Sigmoid colon (tissue), 7 donors: ENCODE data around the gene LCN2. TPM values are rescaled to one million over a fixed set of nuclear protein-coding genes. Genes with fewer than 3 reads are reported as not detected.
"Not testable (repeated sequence)": the region's sequence is repeated elsewhere in the genome, so short reads cannot be mapped to it uniquely, and the experiment has no call there.

Source experiments
- DNase-seq: peaks from one replicate; pipeline ENCODE4 v3.0.0-alpha.2; 2019
- H3K27ac ChIP-seq, 4 donors: fragments of 200-600 bp; sonication (generic); one replicate each; pipeline ENCODE4 v1.5.1; 2016 to 2019; ENCODE audit warnings: mild to moderate bottlenecking in 1 of 4
- H3K27me3 ChIP-seq, 3 donors: fragments of 200-600 bp; sonication (generic); one replicate each; pipeline ENCODE4 v1.5.1; 2019; ENCODE audit warnings: mild to moderate bottlenecking in 1 of 3
- H3K36me3 ChIP-seq, 4 donors: fragments of 200-600 bp; sonication (generic); one replicate each; pipeline ENCODE4 v1.5.1; 2016 to 2019
- H3K4me1 ChIP-seq, 4 donors: fragments of 200-600 bp; sonication (generic); one replicate each; pipeline ENCODE4 v1.5.1; 2017 to 2019
- H3K4me3 ChIP-seq, 4 donors: fragments of 200-600 bp; sonication (generic); one replicate each; pipeline ENCODE4 v1.5.1; 2017 to 2019; ENCODE audit warnings: mild to moderate bottlenecking in 2 of 4, moderate library complexity in 1 of 4
- H3K9me3 ChIP-seq, 4 donors: fragments of 200-600 bp in 3 of 4; sonication (generic) in 3 of 4; one replicate each; pipeline versions ENCODE4 v1.5.1 to v1.6.1; 2013 to 2019
- EP300 ChIP-seq, 4 donors: sonication (generic); formaldehyde crosslinking; IDR thresholded peaks; one replicate each; pipeline ENCODE4 v1.6.1; 2017; ENCODE audit warnings: antibody characterized with exemption in 4 of 4
- POLR2A ChIP-seq, 2 donors: fragments of 450-650 bp; IDR thresholded peaks; one replicate each; pipeline ENCODE4 v1.6.1; 2016; ENCODE audit warnings: antibody characterized with exemption in 2 of 2, mild to moderate bottlenecking in 2 of 2, moderate library complexity in 2 of 2
- POLR2AphosphoS5 ChIP-seq, 4 donors: sonication (generic); formaldehyde crosslinking; IDR thresholded peaks; one replicate each; pipeline ENCODE4 v1.6.1; 2017; ENCODE audit warnings: antibody characterized with exemption in 4 of 4
- WGBS, 2 donors: extraction: QIAGEN DNeasy Blood & Tissue Kit; methylation state at CpG; one replicate each; pipeline ENCODE4 v1.1.7; 2013; 5-methylcytosine and 5-hydroxymethylcytosine counted together
- intact Hi-C: fragments of 100-400 bp; cut with DNase I; formaldehyde crosslinking; loops from one replicate; pipeline ENCODE4 v1.15.1; 2023
- polyA plus RNA-seq, 3 donors: library from polyadenylated mRNA; stranded (reverse); fragments of 200-250 nt; gene quantifications; one replicate each; pipeline ENCODE4 v1.2.3, GENCODE V29; 2013
- total RNA-seq, 4 donors: library from RNA; depleted of rRNA; stranded (reverse); fragments of >200 nt; gene quantifications; one replicate each; pipeline ENCODE4 v1.1.0, GENCODE V29; 2016
- TF ChIP-seq, protein P1 (sequence below), 4 experiments: fragments of 450-650 bp in 3 of 4; fragments of 200-600 bp in 1 of 4; IDR thresholded peaks; one replicate each; pipeline ENCODE4 v1.5.1; 2016 to 2019; ENCODE audit warnings: antibody characterized with exemption in 4 of 4, mild to moderate bottlenecking in 3 of 4, moderate library complexity in 2 of 4
- donor health status: healthy with polysubstance abuse.
- donor health status: Bipolar disorder and iron deficiency.
- donor health status: healthy.

Gene LCN2
- total and polyA plus RNA-seq, 7 donors: 9.6 to 1,818 (median 79.8) TPM; not detected in 4

DNA sequence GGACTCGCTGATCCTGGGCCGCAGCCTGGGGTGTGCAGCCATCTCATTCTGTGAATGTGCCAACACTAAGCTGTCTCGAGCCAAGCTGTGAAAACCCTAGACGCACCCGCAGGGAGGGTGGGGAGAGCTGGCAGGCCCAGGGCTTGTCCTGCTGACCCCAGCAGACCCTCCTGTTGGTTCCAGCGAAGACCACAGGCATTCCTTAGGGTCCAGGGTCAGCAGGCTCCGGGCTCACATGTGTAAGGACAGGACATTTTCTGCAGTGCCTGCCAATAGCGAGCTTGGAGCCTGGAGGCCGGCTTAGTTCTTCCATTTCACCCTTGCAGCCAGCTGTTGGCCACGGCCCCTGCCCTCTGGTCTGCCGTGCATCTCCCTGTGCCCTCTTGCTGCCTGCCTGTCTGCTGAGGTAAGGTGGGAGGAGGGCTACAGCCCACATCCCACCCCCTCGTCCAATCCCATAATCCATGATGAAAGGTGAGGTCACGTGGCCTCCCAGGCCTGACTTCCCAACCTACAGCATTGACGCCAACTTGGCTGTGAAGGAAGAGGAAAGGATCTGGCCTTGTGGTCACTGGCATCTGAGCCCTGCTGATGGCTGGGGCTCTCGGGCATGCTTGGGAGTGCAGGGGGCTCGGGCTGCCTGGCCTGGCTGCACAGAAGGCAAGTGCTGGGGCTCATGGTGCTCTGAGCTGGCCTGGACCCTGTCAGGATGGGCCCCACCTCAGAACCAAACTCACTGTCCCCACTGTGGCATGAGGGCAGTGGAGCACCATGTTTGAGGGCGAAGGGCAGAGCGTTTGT is 41.6 kb upstream of the LCN2 start:
- Histone ChIP-seq H3K27ac (no peak overlapping the region), H3K27me3 (no peaks in the 10 kb centered on the region), H3K36me3 (peaks cover 36 to 67% (median 47%) of the 10 kb centered on the region in 4 donors), H3K9me3 (no peaks in the 10 kb centered on the region), H3K4me1 (no peaks in the 10 kb centered on the region), H3K4me3 (no peak overlapping the region)
- no peak for TF ChIP-seq POLR2A (IDR thresholded peaks at IDR 0.05)
- TF ChIP-seq, protein P1, sequence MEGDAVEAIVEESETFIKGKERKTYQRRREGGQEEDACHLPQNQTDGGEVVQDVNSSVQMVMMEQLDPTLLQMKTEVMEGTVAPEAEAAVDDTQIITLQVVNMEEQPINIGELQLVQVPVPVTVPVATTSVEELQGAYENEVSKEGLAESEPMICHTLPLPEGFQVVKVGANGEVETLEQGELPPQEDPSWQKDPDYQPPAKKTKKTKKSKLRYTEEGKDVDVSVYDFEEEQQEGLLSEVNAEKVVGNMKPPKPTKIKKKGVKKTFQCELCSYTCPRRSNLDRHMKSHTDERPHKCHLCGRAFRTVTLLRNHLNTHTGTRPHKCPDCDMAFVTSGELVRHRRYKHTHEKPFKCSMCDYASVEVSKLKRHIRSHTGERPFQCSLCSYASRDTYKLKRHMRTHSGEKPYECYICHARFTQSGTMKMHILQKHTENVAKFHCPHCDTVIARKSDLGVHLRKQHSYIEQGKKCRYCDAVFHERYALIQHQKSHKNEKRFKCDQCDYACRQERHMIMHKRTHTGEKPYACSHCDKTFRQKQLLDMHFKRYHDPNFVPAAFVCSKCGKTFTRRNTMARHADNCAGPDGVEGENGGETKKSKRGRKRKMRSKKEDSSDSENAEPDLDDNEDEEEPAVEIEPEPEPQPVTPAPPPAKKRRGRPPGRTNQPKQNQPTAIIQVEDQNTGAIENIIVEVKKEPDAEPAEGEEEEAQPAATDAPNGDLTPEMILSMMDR (IDR thresholded peaks at IDR 0.05): no peak
- TF ChIP-seq POLR2AphosphoS5 (IDR thresholded peaks at IDR 0.05): no peak
- TF ChIP-seq EP300 (IDR thresholded peaks at IDR 0.05): no peak
- DNase-seq: peak; percentile 56
- WGBS, 2 donors: 82 to 90% methylated on average over 18 of the region's 18 CpGs
- intact Hi-C loops: no loop called here

DNA sequence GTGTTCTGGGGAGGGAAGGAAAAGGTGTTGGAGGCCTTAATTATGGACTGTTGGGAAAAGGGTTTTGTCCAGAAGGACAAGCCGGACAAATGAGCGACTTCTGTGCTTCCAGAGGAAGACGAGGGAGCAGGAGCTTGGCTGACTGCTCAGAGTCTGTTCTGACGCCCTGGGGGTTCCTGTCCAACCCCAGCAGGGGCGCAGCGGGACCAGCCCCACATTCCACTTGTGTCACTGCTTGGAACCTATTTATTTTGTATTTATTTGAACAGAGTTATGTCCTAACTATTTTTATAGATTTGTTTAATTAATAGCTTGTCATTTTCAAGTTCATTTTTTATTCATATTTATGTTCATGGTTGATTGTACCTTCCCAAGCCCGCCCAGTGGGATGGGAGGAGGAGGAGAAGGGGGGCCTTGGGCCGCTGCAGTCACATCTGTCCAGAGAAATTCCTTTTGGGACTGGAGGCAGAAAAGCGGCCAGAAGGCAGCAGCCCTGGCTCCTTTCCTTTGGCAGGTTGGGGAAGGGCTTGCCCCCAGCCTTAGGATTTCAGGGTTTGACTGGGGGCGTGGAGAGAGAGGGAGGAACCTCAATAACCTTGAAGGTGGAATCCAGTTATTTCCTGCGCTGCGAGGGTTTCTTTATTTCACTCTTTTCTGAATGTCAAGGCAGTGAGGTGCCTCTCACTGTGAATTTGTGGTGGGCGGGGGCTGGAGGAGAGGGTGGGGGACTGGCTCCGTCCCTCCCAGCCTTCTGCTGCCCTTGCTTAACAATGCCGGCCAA is 40.8 kb upstream of the LCN2 start:
- Histone ChIP-seq H3K27me3 (no peaks in the 10 kb centered on the region), H3K36me3 (peaks cover 30 to 59% (median 40%) of the 10 kb centered on the region in 4 donors), H3K9me3 (no peaks in the 10 kb centered on the region), H3K27ac (peak overlapping the region in 1 of 4 donors; percentile 35), H3K4me1 (no peaks in the 10 kb centered on the region), H3K4me3 (no peak overlapping the region)
- peak; percentile 63 for DNase-seq
- intact Hi-C loops: no loop called here
- TF ChIP-seq POLR2A (IDR thresholded peaks at IDR 0.05) (no peak), POLR2AphosphoS5 (IDR thresholded peaks at IDR 0.05) (no peak), EP300 (IDR thresholded peaks at IDR 0.05) (no peak)
- TF ChIP-seq, protein P1 (IDR thresholded peaks at IDR 0.05): no peak
- 71 to 82% methylated on average over 15 of the region's 15 CpGs for WGBS, 2 donors

DNA sequence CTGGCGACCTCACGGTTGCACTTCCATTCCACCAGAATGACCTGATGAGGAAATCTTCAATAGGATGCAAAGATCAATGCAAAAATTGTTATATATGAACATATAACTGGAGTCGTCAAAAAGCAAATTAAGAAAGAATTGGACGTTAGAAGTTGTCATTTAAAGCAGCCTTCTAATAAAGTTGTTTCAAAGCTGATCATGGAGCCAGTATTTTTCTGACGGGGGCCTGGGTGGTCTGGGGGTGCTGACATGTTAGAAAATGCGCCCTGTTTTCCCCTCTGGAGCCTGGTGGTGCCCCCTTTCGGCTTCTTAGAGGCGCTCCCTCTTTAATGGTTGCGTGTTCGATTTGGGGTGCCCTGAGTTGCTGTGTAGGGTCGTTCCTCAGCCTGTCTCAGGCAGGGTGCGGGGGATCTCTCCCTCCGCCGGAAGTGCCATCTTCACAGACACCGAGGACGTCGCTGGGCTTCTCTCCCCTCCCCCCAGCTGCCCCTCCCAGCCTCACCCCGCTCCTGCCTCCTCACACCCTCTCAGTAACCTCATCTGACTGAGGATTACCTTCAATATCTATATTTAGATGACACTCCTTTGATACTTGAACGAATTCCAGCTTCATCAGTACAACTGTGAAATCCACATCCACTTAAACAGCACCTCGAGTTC is 40.1 kb upstream of the LCN2 start:
- Histone ChIP-seq H3K36me3 (peaks cover 26 to 58% (median 35%) of the 10 kb centered on the region in 4 donors), H3K4me3 (no peak overlapping the region), H3K4me1 (no peaks in the 10 kb centered on the region), H3K27ac (peak overlapping the region in 2 of 4 donors; percentile 13 to 35), H3K27me3 (no peaks in the 10 kb centered on the region), H3K9me3 (no peaks in the 10 kb centered on the region)
- WGBS, 2 donors: 39 to 69% methylated on average over 20 of the region's 20 CpGs
- TF ChIP-seq POLR2A (IDR thresholded peaks at IDR 0.05) (no peak), POLR2AphosphoS5 (IDR thresholded peaks at IDR 0.05) (no peak), EP300 (IDR thresholded peaks at IDR 0.05) (no peak)
- TF ChIP-seq, protein P1 (IDR thresholded peaks at IDR 0.05): no peak
- intact Hi-C loops: no loop called here
- DNase-seq: peak; percentile 32

DNA sequence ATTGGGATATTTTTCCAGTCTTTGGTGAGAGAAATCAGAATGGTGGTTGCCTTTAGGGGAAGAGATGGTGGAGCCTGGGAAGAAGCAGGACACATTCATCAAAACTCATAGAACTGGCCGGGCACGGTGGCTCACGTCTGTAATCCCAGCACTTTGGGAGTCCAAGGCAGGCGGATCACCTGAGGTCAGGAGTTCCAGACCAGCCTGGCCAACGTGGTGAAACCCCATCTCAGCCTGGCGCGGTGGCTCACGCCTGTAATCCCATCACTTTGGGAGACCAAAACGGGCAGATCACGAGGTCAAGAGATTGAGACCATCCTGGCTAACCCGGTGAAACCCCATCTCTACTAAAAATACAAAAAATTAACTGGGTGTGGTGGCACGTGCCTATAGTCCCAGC is 37.5 kb upstream of the LCN2 start:
- H3K4me3 ChIP-seq, H3K4me1 ChIP-seq, intact Hi-C loops, H3K27me3 ChIP-seq, H3K9me3 ChIP-seq, H3K27ac ChIP-seq: not testable (repeated sequence)
- peaks cover 13 to 39% (median 19%) of the 10 kb centered on the region in 4 donors for H3K36me3 ChIP-seq
- peak; percentile 30 for DNase-seq
- 40 to 83% methylated on average over 12 of the region's 12 CpGs for whole genome bisulfite sequencing, 2 donors
